PFSK-1 (cell line): ENCODE results near the gene CD22.

Source experiments
- FOXP2 ChIP-seq: optimal IDR thresholded peaks from 2 replicates; pipeline ENCODE3; 2011; ENCODE audit warnings: borderline replicate concordance, control low read depth, inconsistent platforms; ENCODE audit not compliant: insufficient read depth; ENCODE audit errors: extremely low read length, extremely low read depth
- POLR2AphosphoS5 ChIP-seq: IDR thresholded peaks from 2 replicates; pipeline ENCODE4 v1.6.1; 2012; ENCODE audit warnings: low read depth, mild to moderate bottlenecking, control low read depth, low read length, moderate library complexity
- REST ChIP-seq, 2 experiments: IDR thresholded peaks; 2 replicates each; pipeline versions ENCODE4 v1.6.1 to v1.8.0; 2011 to 2012; ENCODE audit warnings: low read depth in 2 of 2, low read length in 2 of 2, control low read depth in 1 of 2, inconsistent platforms in 1 of 2, mild to moderate bottlenecking in 1 of 2, moderate library complexity in 1 of 2; ENCODE audit not compliant: insufficient read depth in 1 of 2
- SIN3A ChIP-seq: IDR thresholded peaks from 2 replicates; pipeline ENCODE4 v1.6.1; 2012; ENCODE audit warnings: mild to moderate bottlenecking, low read length, moderate library complexity, borderline replicate concordance; ENCODE audit not compliant: insufficient read depth
- TAF1 ChIP-seq: IDR thresholded peaks from 2 replicates; pipeline ENCODE4 v1.6.1; 2012; ENCODE audit warnings: low read length, control low read depth, borderline replicate concordance; ENCODE audit not compliant: insufficient read depth

Gene CD22

GRCh38 chr19:35388277-35389054, 59.5 kb downstream of the CD22 start:
- TF ChIP-seq SIN3A = no peak
- TF ChIP-seq POLR2AphosphoS5 = no peak
- TF ChIP-seq FOXP2 = no peak
- no peak for TF ChIP-seq REST (IDR thresholded peaks at IDR 0.05; ENCODE audit: insufficient read depth in 1 of 2, low read depth in 2 of 2, low read length in 2 of 2)
- no peak for TF ChIP-seq TAF1

GRCh38 chr19:35389192-35389861, 60.3 kb downstream of the CD22 start:
- TF ChIP-seq SIN3A (no peak), TAF1 (no peak), FOXP2 (no peak), POLR2AphosphoS5 (no peak), REST (IDR thresholded peaks at IDR 0.05; ENCODE audit: insufficient read depth in 1 of 2, low read depth in 2 of 2, low read length in 2 of 2) (no peak)

GRCh38 chr19:35392742-35393715, 64.0 kb downstream of the CD22 start:
- TF ChIP-seq REST (IDR thresholded peaks at IDR 0.05; ENCODE audit: insufficient read depth in 1 of 2, low read depth in 2 of 2, low read length in 2 of 2) (no peak), FOXP2 (no peak), POLR2AphosphoS5 (no peak), SIN3A (no peak), TAF1 (no peak)

GRCh38 chr19:35395382-35396199, 66.6 kb downstream of the CD22 start:
- TF ChIP-seq REST (IDR thresholded peaks at IDR 0.05; ENCODE audit: insufficient read depth in 1 of 2, low read depth in 2 of 2, low read length in 2 of 2) = no peak
- no peak for TF ChIP-seq TAF1
- no peak for TF ChIP-seq POLR2AphosphoS5
- TF ChIP-seq SIN3A = no peak
- no peak for TF ChIP-seq FOXP2
